Small intestine (tissue), 7 donors: ENCODE results near the gene MNT. TPM values are rescaled to one million over a fixed set of nuclear protein-coding genes. Genes with fewer than 3 reads are reported as not detected.

ENCODE experiments used
- DNase-seq, 2 donors: peaks; one replicate each; pipeline versions ENCODE4 v3.0.0 to v3.0.0-alpha.2; 2013
- FAIRE-seq: peaks from 2 replicates; lab custom pipeline; 2012; peaks lifted over from hg19 to GRCh38; lab: Jason Lieb, UNC
- H3K27ac ChIP-seq, 3 donors: one replicate each; pipeline ENCODE4 v1.5.1; 2013; ENCODE audit warnings: low read length in 2 of 3, mild to moderate bottlenecking in 2 of 3, control low read depth in 1 of 3, inconsistent platforms in 1 of 3, low read depth in 1 of 3, moderate library complexity in 1 of 3
- H3K27me3 ChIP-seq, 3 donors: one replicate each; pipeline ENCODE4 v1.6.1; 2013; ENCODE audit warnings: low read length in 3 of 3, inconsistent platforms in 1 of 3; ENCODE audit not compliant: control insufficient read depth in 3 of 3, insufficient read depth in 3 of 3
- H3K36me3 ChIP-seq, 3 donors: one replicate each; pipeline ENCODE4 v1.6.1; 2013; ENCODE audit warnings: low read length in 3 of 3, inconsistent platforms in 1 of 3, low read depth in 1 of 3, mild to moderate bottlenecking in 1 of 3, moderate library complexity in 1 of 3; ENCODE audit not compliant: control insufficient read depth in 3 of 3, insufficient read depth in 2 of 3
- H3K4me1 ChIP-seq, 3 donors: one replicate each; pipeline ENCODE4 v1.6.1; 2013; ENCODE audit warnings: low read length in 2 of 3, inconsistent platforms in 1 of 3, low read depth in 1 of 3, mild to moderate bottlenecking in 1 of 3, moderate library complexity in 1 of 3; ENCODE audit not compliant: control insufficient read depth in 3 of 3, insufficient read depth in 2 of 3
- H3K4me3 ChIP-seq, 3 donors: one replicate each; pipeline ENCODE4 v1.5.1; 2013; ENCODE audit warnings: low read length in 3 of 3, control low read depth in 1 of 3, inconsistent platforms in 1 of 3, low read depth in 1 of 3, mild to moderate bottlenecking in 1 of 3, moderate library complexity in 1 of 3
- H3K9me3 ChIP-seq, 2 donors: one replicate each; pipeline ENCODE4 v1.6.1; 2013; ENCODE audit warnings: low read depth in 1 of 2, low read length in 1 of 2; ENCODE audit not compliant: control insufficient read depth in 2 of 2, insufficient read depth in 1 of 2
- WGBS, 3 donors: extraction: QIAGEN DNeasy Blood & Tissue Kit; methylation state at CpG; one replicate each; pipeline ENCODE4 v1.1.7; 2013; 5-methylcytosine and 5-hydroxymethylcytosine counted together
- polyA plus RNA-seq, 4 donors: library from polyadenylated mRNA; stranded (reverse) in 3 of 4; unstranded in 1 of 4; fragments of 200-250 nt in 3 of 4; fragments of 120-200 nt in 1 of 4; gene quantifications; one replicate each; pipeline versions ENCODE4 v1.2.1 to v1.2.3, GENCODE V29; 2013
- donor health status: healthy with polysubstance abuse.
- donor health status: control.
- donor health status: control.
- donor health status: Bipolar disorder and iron deficiency.
- donor health status: healthy.

Gene MNT
- polyA plus RNA-seq, 4 donors: 4.2 to 18.9 (median 8.1) TPM

- 0 to 1% (median 0%) methylated on average over 41 to 48 of the region's 48 CpGs for WGBS, 3 donors
- Histone ChIP-seq H3K4me1 (peaks cover 0 to 12% (median 5%) of the 10 kb centered on the region in 3 donors), H3K36me3 (peaks cover 2 to 22% (median 9%) of the 10 kb centered on the region in 3 donors), H3K4me3 (peak within 1 kb of the TSS; percentile 80 to 91 (median 86)), H3K9me3 (no peaks in the 10 kb centered on the region), H3K27ac (peak within 1 kb of the TSS; percentile 82 to 91 (median 89)), H3K27me3 (no peaks in the 10 kb centered on the region)
- FAIRE-seq (no peak), DNase-seq (peak; percentile 91 to 96)
These were observed 64.5 kb downstream of the MNT start, which contains the start of gene TSR1 for GRCh38 chr17:2336215-2336851. Gene TSR1, minus strand, starts transcription at chr17:2336457. Its CDS starts 30 bp downstream, at chr17:2336427.

GRCh38 chr17:2335726-2336214, 65.1 kb downstream of the MNT start:
- Histone ChIP-seq H3K4me1 (peaks cover 0 to 12% (median 5%) of the 10 kb centered on the region in 3 donors), H3K36me3 (peaks cover 2 to 24% (median 15%) of the 10 kb centered on the region in 3 donors), H3K9me3 (no peaks in the 10 kb centered on the region), H3K4me3 (peak overlapping the region; percentile 80 to 91 (median 86)), H3K27me3 (no peaks in the 10 kb centered on the region), H3K27ac (peak overlapping the region in 2 of 3 donors; percentile 8 to 91)
- no peak for FAIRE-seq
- DNase-seq: no peak
- WGBS, 3 donors: 1 to 3% (median 1%) methylated on average over 17 of the region's 17 CpGs

Other genes starting within 250 kb of the MNT start
- gene SMG6, start 97.3 kb downstream of the MNT start, polyA plus RNA-seq: 10 to 100 TPM; 15.9 to 17.1 (median 16.4) TPM
- 1 to 10 TPM; 2.2 to 8.3 (median 4.7) TPM for gene SRR, start 97.1 kb downstream of the MNT start, polyA plus RNA-seq
- 10 to 100 TPM in 2 of 4 donors, 1 to 10 TPM in 2; 4.5 to 20.8 (median 11.7) TPM for gene TSR1, start 64.6 kb downstream of the MNT start, polyA plus RNA-seq
- 10 to 100 TPM; 32.2 to 55.9 (median 40.3) TPM for gene SGSM2, start 63.6 kb downstream of the MNT start, polyA plus RNA-seq
- gene METTL16, start 110.8 kb upstream of the MNT start, polyA plus RNA-seq: 10 to 100 TPM; 10.7 to 25.2 (median 12.9) TPM
- gene PAFAH1B1, start 192.6 kb upstream of the MNT start, polyA plus RNA-seq: 10 to 100 TPM; 40.2 to 85.0 (median 50.3) TPM